Activated CD8-positive, alpha-beta memory T cell treated with anti-CD3 and anti-CD28 coated beads for 48 hours (primary cell): ENCODE data around the gene LPP.

Experiments used
- DNase-seq, 3 experiments: peaks; one replicate each; pipeline ENCODE4 v3.0.0-alpha.2; 2020; ENCODE audit warnings: low read depth in 2 of 3, low spot score in 2 of 3

Gene LPP

DNA sequence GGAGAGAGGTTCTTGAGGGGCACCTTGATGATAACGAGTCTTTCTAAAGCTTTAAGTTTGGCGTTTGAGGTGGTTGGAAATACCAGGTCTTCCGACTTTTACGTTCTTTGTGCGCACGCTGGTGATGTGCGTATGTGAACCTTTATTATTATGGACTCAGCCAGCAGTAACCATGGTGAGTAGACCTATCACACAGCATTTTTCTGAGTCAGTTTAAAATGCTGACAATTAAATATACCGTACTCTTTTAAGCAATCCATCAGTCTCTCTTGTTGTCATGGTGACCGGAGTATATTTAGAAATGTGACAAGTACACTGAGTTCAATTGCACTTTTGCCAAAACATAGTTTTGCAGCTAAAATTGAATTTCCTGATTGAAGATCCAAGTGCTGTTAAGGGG, 172.2 kb downstream of the LPP start:
- DNase-seq = no peak

DNA sequence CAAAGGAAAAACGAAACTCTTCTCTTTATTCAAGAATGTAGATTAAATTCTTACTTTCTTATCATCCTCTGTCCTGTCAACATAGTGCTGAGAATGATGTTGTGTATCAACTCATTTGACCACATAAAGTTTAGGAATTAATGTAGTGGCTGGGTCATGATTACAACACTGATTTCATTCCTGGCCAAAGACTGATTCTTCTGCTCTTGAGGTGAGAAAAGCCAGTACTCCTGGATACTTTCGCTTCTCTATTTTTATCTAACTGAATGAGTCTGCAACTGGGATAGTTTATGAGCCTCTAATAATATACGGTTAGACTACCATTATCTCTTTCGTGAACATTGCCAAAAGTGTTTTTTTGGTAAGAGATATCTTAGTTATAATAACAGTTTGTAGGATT, 173.0 kb downstream of the LPP start:
- no peak for DNase-seq

DNA sequence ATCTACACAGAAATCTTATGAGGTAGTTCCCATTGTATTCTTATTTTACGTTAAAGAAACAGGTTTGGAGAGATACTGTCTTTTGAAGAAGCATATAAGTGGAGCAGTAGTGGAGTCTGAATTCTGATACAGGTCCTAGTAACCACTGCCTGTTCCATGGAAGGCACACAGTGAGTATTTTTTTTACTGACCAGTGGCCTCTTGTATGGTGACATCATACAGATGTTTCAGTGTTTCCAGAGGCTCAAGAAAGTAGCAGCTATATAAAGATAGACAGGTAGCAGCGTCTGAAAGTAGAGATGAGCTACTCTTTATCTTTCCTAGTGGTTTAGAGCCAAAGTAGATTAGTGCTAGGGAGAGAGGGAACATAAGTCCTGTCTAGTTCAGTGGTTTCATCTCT, 173.5 kb downstream of the LPP start:
- no peak for DNase-seq

DNA sequence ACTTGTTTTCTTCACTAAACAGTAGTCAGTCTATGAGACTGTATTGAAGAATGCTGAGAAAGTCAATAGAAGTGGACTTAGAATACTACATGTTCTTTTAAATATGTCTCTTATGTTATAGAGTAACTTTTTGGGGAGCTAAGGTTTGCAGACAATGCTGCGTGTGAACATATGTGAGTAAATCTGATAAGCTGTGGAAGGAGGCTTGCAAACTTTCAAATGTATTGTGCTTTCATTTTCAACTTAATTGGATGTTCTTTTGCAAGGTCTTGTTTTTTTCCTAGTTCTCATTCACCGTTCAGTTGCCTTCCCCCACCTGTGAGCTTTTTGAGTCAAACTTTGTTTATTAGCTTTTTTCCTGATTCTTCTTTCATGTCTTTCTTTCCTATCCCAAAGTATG, 176.2 kb downstream of the LPP start:
- no peak for DNase-seq

DNA sequence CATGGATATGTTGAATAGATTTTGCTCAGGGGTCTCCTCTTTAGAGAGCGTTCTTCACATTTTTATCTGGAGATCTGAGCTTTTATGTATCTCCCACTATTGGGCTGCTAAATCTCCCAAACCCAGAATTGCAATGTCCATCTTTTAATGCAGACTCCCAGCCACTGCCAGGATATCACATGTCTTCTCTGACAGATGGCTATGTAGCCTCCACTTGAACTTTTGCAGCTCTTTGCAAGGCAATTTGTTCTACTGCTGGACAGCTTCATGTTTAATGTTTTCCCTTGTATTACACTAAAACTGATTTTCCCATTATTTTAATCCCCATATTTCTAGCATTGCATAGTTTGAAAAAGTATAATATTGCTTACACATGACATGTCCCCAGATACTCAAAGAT, 177.2 kb downstream of the LPP start:
- no peak for DNase-seq

DNA sequence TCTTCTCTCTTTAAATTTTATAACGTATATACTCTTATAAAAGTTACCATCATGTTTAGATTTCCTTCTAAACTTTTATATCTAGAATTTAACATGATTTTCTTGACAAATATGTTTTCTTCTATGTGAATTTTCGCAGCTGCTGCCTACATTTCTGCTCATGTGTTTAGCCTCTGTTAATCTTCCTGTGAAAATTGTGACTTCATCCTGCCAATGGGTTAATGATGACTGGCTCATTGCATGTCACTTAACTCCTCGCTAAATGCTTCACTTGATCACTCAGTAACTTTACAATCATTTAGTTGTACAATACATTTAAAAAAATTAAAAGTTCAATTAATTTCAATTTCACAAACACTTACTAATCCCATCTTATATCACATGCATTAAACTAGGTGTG, 178.1 kb downstream of the LPP start:
- DNase-seq = no peak

DNA sequence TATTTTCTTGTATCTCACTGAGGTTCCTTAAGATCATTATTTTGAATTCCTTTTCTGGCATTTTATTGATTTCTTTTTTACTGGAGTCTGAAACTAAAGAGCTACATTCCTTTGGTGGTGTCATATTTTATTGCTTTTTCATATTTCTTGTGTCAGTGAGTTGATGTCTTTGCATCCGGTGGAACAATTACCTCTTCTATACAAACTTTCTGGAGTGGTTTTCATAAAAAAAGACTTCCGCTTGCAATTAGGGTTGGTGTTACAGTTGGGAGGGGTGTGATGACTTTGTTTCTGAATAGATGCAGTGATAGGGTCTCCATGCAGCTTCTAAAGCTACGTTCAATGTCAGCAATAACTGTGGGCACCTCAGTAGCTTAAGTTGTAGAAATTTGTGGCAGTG, 181.7 kb downstream of the LPP start:
- DNase-seq = no peak

DNA sequence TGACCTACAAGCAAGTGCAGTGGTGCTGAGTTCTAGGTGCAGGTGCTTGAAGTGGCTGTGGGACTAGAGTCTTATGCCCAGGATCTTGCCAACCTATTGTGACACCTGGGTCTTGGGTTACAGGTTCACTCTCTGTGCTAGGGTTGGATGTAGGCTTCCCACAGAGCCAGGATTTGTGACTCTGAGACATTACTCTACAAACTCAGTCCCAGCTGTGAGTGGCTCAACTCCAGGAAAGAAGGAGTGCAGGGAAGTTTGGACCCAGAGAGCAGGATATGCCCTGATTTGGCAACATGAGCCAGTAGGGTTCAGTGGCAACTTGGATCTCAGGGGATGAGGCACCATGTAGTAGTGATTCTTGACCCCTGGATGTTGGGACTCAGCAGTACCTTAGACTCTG, 182.2 kb downstream of the LPP start:
- no peak for DNase-seq

DNA sequence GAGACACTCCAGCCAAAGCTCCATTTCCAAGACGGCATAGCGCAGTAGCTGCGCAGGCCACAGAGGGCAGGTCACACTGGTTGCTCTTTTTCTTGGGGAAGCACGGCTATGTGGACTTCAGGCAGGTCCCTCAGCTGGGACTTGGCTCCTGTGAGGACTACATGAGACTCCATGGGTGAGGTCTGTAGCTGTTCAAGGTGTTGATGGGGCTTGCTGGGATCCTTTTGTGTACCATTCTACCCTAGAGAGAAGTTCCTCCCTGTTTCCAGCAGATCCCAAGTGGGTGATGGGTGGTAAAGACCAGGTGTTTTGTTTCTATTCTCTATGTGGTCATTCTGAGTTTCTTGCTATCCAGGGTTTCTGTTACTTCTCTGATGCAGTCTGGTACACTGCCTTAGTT, 183.3 kb downstream of the LPP start:
- no peak for DNase-seq

DNA sequence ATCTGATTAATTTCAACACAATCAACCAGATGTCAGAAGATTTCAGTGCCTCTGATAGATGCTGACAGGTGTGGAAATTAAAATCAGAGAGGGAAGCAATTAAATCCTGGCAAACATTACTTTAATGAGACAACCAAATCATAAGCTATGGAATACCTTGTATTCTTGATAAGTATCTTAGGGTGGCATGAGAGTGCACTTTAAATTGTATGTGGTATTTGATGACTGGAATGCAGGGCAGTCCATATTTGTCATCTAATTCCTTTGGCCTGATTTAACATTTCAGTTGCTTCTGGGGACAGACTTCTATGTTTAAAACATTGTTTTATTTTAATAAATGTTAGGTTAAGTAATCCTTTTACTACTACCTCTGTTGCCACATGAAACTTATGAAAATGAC, 184.1 kb downstream of the LPP start:
- DNase-seq = no peak

DNA sequence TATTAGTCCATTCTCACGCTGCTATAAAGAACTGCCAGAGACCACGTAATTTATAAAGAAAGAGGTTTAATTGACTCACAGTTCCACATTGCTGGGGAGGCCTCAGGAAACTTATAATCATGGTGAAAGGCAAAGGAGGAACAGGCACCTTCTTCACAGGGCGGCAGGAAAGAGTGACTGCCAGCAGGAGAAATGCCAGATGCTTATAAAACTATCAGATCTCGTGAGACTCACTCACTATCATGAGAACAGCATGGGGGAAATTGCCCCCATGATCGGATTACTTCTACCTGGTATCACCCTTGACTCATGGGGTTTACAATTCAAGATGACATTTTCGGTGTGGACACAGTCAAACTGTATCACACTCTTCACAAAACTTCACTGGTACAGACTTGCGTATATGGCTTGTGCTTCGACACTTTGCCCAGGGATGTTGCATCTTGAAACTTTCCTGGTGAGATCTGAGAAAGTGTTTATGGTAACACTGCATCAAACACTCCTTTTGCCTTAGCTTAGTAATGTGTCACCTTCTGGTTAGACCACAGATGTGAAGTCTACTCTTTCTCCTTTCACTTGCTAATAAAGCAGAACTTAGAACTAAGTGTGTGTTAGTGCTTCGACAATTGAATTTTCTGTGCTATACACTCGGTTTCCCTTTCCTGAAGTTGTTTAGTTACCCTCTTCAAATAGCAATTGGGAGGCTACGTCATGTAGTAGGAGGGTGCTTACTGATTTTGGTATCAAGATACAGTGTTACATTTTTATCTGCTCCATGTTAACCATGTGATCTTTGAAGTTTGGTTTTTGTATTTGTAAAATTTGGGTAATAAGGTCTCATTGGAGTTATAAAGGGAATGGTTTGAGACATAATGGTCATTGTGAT, 185.7 kb downstream of the LPP start:
- DNase-seq = peak in 2 of 3 experiments; percentile 26 to 36

DNA sequence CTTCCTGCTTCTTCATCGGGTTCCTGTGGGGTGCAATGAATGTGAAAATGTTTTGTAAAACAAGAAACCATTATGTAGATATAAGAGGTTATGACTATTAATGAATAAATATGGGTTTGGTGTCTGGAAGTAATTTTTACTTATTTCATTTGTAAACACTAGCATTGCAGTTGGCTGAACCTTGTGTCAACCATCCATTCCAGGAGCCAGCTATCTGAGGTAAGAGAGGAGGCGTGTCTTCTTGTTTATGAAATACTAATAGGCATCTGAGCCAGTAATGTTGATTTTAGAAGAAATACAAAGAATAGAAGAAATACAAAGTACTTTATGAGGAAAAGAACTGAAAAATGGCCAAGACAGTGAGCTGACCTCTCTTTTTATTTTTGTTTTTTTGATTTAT, 187.5 kb downstream of the LPP start:
- DNase-seq = no peak

DNA sequence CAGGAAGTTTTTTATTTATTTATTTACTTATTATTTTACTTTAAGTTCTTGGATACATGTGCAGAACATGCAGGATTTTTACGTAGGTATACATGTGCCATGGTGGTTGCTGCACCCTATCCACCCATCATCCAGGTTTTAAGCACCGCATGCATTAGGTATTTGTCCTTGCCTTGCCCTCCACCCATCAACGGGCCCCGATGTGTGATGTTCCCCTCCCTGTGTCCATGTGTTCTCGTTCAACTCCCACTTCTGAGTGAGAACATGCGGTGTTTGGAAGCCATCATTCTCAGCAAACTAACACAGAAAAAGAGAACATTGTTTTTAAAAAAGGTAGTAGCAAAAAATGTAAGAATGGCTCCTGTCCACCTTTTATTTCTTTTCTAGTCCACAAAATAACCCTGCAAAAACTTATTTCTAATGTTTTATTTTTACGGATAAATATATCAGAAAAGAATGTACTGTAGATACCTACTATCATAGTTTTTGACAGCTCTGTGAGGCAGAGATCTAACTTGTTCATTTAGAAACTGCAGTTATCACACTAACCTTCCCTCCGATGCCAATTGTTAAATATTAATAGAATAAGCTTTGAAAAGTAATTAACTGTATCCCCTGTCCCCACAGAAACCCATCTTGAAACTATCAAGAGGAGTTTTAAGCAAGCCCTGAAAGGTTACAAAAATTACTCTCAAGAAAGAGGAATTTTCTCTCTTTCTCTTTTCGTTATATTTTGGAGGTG, 189.2 kb downstream of the LPP start:
- DNase-seq = no peak

DNA sequence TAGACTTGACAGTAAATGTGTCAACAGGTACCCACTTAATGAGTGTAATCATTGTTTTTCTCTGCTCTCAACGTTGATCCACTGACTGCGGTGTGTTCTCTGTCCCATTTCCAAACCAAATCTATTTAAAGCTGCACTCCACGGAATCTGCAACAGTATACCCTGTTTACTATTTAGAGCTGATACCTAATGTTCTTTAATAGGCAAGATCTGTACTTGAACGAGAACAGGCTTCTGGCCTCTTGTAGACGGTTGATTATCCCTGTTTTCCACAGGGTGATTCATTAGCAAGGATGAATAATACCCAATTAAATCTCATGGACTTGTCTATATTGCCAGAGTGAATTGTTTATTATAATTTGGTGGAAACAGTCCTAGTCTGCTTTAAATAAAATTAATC, 189.9 kb downstream of the LPP start:
- DNase-seq = no peak

DNA sequence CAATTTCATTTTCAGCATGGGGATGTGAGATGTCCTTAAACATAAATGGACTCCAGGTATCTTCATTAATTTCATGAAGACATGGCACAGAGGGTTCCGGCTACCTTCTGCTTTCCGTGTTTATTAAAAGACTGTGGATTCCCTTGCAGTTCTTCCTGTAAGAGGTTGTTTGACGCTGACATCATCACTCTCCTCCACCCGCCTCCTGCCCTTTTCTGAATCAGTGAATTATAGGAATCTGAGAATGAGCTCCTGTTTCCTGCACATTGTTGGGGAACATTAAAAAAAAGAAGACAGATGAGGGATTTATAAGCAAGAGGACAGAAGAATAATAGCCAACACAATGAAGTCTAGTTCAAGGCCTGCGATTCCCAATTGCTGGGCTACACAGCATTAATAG, 191.3 kb downstream of the LPP start:
- DNase-seq = no peak

DNA sequence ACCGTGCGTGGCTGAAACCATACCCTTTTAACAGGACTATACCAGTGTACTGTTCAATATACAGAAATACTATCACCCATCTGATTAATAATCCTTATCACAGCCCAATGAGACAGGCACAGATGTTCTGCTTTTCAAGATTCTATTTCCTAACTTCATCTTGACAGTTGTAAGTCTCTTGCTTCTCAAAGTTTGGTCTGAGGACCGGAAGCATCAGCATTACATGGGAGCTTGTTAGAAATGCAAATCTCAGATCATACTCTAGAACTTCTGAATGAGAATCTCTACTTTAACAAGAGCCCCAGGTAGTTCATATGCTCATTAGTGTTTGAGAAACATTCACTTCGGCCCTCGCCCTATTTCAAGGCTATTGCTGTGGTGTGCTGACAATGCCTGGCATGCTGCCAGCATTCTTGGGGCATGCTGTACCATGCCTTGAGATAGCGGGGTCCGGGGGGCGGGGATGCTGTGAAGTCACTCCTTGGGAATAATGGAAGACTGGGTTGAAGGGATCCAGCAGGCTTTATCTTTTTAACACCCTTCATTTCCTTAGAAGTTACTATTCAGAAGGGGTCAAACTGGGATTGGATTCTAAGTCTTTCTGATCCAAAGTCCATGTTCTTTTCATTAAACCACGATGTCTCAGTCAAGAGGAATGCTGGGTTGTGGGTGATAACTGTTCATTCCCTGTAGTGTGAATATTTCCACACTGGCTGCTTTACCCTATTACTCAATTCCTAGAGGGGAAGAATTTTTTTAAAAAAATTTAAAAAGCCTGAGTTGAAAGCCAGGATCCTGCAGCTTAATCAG, 194.7 kb downstream of the LPP start:
- DNase-seq = no peak

DNA sequence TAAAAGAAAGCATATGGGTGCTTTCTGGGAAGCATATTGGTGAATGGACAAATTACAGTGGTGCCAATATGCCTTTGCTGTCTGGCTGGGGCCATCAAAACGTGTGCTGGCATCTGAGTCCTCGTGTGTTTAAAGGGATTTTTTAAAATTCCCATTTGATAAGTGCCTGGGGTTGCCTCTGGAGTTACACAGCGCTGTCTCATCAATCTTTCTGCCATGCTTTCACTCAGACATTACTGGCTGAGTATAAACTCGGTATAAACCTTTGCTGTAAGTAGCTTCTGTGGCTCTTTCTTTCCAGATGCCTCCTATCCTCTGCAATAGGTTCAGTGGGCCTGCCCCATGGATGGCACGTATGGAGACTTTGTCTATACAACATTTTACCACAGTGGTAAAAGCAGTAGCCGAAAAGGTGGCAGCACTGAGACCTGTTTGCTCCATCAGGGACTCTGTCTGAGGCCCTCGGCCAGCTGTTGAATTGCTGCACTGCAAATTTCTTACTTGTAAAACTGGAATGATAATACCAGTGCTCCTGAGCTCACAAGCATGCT, 195.5 kb downstream of the LPP start:
- no peak for DNase-seq

DNA sequence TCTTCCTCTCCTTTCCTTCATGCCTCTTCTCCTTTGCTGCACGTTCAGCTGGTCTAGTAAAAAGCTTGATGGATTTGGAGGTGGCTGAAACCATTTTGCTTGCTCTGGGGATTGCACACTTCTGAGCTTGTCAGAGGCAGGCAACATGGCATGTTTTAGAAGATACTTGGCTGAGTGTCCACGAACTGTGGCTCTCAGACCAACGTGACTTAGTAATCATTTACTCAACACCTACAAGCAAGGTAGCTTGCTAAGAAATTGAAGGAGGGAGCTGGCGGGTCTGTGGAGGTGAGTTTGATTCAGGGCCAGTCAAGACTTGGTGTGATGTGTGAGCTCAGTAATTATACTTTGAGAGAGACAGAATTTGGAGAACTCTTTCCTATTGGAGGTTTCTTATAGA, 196.0 kb downstream of the LPP start:
- no peak for DNase-seq

DNA sequence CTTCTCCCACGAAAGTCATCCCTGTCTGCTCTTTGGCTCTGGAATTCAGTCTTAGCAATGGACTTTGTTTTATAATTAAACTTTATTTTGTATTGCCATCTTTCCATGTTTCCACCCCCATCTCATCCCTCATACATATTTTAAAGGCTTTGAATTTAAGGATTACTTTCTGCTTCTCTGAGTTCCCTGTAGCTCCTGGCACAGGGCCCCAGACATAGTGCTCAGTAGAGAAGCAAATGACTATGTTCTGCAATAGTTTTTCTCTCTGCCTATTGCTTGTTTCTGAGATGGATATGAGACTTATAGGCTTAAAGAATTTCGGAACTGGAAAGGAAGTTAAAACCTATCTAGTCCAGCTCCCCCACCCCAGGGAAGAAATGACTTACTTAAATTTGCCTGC, 197.0 kb downstream of the LPP start:
- DNase-seq = no peak

DNA sequence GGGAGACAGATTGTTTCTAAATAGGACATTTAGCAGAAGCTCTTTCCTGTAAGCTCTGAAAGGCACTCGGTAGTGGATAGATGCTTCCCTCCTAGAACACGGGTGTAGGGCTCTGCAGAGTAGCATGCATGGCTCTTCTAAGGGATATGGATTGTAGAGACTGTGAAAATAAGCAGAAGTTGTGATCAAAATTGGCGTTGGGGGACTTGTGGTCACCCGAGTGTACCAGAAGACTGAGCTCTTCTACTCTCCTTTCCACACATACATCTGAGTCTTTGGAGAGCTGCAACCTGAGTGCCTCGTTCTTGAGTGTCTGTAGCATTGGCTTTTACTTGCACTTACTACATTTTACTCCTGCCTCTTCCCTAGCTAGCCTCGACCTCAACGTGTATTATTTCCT, 197.7 kb downstream of the LPP start:
- no peak for DNase-seq

DNA sequence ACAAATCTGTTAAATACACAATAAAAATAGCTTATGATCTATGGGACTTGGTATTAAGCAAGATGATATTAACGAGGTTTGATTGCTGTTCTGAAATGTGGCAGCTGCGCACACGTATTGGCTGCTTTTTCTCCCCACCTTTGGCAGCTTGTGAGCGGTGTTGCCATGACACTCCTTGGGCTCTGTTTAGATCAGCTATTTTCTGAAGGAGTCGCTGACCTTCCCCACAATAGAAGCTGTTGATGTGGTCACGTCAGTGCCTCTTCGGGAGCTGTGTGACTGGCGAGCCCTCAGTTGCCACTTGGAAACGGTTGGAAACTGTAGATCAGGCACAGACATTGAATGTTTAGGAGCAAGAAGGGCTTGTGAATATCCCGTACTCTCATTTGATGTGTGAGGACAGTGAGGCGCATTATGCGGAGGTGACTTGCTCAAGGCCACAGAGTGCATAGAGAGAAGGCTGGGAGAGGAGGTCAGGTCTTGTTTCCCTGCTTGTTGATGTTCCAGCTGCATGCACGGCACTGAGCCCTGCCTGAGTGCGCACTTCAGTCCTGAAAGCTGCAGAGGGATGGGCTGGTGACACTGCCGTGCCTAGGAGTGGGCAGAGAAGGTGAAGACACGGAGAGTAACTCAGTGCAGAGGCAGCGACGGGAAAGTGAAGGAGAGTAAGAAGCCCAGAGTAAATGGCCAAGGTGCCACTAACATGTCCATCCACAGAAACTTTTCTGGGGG, 198.4 kb downstream of the LPP start:
- DNase-seq = no peak
